ENCODE results near the gene TEDC1.

The TEDC1 gene

DNA sequence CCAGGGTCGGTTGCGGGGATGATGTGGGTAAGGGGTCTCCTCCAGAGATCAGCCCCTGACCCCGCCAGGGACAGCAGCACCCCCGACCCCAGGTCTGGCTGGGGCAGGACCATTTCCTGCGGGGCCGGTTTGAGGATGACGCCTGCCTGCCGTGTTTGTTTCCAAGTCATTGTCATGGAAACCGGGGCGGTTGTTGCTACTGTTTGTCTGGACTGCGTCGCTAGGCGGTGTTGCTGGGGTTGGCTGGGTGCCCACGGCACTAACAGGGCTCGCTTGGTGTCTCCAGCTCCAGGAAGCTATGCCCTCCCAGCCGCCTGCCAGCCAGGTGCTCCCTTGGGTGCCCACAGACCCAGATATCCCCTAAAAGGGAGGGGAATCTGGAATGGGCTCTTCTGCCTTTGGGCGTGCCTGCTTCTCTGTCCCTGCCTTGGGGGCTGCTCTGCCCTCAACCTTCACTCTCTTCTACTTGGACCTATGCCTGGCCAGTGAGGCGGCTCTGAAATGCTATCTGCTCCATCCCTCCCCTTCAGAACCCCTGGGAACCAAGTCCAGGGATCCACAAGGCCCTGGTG is 9.1 kb upstream of the TEDC1 start:
- no peak overlapping the region for H3K4me3 ChIP-seq (ENCODE audit: low read depth, low read length)
- TF ChIP-seq, protein P1, sequence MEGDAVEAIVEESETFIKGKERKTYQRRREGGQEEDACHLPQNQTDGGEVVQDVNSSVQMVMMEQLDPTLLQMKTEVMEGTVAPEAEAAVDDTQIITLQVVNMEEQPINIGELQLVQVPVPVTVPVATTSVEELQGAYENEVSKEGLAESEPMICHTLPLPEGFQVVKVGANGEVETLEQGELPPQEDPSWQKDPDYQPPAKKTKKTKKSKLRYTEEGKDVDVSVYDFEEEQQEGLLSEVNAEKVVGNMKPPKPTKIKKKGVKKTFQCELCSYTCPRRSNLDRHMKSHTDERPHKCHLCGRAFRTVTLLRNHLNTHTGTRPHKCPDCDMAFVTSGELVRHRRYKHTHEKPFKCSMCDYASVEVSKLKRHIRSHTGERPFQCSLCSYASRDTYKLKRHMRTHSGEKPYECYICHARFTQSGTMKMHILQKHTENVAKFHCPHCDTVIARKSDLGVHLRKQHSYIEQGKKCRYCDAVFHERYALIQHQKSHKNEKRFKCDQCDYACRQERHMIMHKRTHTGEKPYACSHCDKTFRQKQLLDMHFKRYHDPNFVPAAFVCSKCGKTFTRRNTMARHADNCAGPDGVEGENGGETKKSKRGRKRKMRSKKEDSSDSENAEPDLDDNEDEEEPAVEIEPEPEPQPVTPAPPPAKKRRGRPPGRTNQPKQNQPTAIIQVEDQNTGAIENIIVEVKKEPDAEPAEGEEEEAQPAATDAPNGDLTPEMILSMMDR (IDR thresholded peaks at IDR 0.05; ENCODE audit: low read depth, low read length, missing control alignments) = peak; percentile 30
- in situ Hi-C loops (cut with HindIII; ENCODE audit: low sequenced_read_pairs) = no loop called here
- peak; percentile 91 for DNase-seq (ENCODE audit: low read depth)

DNA sequence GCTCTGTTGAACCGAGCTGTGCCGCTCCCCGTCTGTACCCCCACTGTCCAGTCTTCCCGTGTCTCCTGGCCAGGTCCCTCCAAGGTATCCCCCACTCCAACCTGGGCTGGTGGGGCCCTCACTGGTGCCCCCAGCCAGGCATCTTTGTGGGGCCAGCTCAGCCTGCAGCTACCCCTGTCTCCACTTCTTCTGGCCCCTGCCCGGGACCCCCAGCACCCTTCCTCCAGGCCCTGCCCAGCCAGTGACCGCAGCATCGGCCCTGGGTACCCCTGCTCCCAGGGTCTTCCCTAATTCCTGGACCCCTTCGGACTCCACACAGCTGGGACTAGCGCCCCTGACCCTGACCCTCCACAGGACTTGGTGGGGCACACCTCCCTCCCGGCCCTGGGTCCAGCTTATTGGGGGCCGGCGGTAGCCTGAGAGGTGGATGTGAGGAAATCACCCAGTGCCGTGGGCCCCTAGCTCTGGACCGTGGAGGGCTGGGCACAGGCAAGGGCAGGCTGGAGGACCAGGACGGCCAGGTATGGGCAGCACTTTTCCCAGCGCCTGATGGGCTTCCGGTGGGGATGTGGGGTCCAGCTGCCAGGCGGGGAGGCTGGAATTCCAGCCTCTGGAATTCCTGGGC is 8.4 kb upstream of the TEDC1 start:
- in situ Hi-C loops (cut with HindIII; ENCODE audit: low sequenced_read_pairs) = no loop called here
- TF ChIP-seq, protein P1 (IDR thresholded peaks at IDR 0.05; ENCODE audit: low read depth, low read length, missing control alignments) = no peak
- no peak overlapping the region for H3K4me3 ChIP-seq (ENCODE audit: low read depth, low read length)
- no peak for DNase-seq (ENCODE audit: low read depth)

DNA sequence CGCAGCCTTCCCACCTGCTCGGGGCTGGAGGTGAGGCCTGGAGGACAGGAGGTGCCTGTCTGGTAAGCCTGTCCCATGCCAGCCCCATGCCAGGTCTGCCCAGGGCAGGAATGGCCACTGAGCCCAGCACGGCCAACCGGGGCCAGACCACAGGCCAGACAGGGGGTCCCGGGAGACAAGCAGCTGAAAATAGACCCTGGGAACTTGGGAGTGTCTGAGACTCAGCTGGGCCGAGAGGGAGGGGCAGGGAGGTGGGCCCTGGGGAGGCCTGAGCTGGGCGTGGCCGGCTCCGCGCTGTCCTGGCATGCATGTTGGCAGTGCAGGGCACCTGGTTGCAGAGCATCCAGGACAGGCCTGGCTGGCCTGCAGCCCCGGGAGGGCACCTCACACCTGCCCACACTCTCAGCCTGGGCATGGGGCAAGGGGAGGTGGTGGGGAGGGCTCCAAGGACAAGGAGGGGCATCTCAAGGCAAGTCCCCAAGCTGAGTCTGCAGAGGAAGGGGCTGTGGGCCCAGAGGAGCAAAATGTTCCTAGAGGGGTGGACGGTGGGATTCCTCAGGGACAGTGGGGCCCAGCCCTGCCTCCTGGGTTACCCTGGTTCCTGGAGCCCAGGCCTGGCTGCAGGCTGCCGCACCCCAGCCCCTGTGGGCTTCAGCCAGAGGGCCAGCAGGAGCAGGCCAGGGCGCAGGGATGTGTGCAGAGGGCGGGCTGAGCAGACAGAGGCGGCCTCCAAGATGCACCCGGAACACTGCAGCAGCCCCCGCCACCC is 7.6 kb upstream of the TEDC1 start:
- DNase-seq (ENCODE audit: low read depth) = no peak
- in situ Hi-C loops (cut with HindIII; ENCODE audit: low sequenced_read_pairs) = no loop called here
- TF ChIP-seq, protein P1 (IDR thresholded peaks at IDR 0.05; ENCODE audit: low read depth, low read length, missing control alignments) = no peak
- H3K4me3 ChIP-seq (ENCODE audit: low read depth, low read length) = no peak overlapping the region

DNA sequence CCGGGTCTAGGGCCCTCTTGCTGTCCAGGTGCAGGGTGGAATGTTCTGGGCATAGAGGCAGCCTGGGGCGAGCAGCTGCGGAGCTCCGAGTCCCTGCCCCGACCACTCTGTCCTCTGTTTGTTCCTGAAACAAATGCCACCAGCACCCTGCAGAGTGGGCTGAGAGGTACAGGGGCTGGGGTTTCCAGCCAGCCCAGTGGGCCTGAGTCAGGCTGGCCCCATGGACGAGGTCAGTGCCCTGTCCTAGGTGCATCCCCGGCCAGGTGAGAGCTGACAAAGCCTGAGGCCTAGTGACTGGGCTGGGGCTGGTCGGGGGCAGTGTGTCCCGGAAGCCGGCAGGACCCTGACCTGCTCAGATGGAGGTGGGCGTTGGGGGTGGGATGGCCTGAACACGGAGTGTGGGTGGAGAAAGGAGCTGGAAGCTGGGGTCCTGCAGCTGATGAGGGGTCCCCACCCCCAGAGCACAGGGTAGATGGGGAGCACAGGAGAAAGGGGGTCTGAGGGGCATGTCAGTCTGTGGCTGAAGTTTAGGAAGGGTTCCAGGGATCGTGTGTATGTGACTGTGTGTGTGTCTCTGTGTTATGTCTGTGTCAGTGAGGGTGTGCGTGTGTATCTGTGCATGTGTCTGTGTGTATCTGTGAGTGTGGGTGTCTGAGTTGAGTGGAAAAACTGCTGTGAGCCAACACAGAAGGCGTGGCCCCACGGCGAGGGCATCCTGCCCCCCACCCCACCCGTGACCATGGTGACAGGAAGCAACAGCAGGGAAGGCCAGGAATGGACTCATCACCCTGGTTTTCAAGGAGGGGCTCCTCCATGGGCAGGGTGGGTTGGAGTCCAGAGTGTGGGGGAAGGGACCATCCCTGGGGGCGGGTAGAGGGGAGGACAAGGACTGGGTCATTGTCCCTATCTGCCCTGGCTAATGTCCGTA is 6.7 kb upstream of the TEDC1 start:
- DNase-seq (ENCODE audit: low read depth) = no peak
- no peak overlapping the region for H3K4me3 ChIP-seq (ENCODE audit: low read depth, low read length)
- in situ Hi-C loops (cut with HindIII; ENCODE audit: low sequenced_read_pairs) = no loop called here
- TF ChIP-seq, protein P1 (IDR thresholded peaks at IDR 0.05; ENCODE audit: low read depth, low read length, missing control alignments) = no peak

DNA sequence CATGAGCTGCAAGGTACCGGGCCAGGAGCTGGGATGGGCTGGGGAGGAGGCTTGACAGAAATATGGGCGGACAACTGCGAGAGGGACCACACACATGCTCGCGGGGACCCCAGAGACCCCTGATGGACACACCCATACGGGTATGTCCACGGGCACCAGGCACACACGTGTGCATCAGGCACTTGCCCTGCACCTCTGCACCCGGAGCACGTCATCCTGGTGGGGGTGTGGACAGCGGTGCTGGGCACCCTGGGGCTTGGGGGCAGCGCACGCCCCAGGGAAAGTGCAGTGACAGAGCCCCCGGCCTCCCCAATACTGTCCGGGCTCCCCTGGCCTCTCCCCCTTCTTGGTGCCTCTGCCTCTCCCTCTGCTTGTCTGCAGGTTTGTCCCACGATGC is 6.1 kb upstream of the TEDC1 start:
- TF ChIP-seq, protein P1 (IDR thresholded peaks at IDR 0.05; ENCODE audit: low read depth, low read length, missing control alignments) = no peak
- no peak overlapping the region for H3K4me3 ChIP-seq (ENCODE audit: low read depth, low read length)
- DNase-seq (ENCODE audit: low read depth) = no peak
- in situ Hi-C loops (cut with HindIII; ENCODE audit: low sequenced_read_pairs) = no loop called here

DNA sequence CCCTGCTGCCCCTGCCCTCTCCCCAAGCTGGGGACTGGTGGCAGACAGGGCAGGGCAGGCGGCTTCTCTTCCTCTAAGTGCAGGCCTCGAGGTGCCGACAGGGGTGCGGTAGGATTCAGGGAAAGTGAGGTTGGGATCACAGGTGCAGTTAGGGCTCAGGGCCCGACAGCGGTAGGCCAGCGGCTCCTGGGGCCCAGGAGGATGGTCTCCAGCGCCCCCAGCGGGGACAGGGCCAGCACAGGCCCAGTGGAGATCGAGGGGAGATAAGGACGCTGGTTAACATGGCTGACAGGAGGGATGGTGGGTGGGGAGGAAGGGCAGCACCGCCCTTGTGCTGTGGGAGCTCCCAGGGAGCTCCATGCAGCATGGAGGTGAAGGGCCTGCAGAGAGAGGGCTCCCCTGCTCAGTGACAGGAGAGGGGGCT is 5.3 kb upstream of the TEDC1 start:
- TF ChIP-seq, protein P1 (IDR thresholded peaks at IDR 0.05; ENCODE audit: low read depth, low read length, missing control alignments) = peak; percentile 44
- in situ Hi-C loops (cut with HindIII; ENCODE audit: low sequenced_read_pairs) = no loop called here
- DNase-seq (ENCODE audit: low read depth) = no peak
- H3K4me3 ChIP-seq (ENCODE audit: low read depth, low read length) = no peak overlapping the region

Data from astrocyte of the cerebellum (primary cell).